Cardiac muscle cell (in vitro differentiated cells and primary cell): ENCODE results near the gene MOCS3. TPM values are rescaled to one million over a fixed set of nuclear protein-coding genes. Genes with fewer than 3 reads are reported as not detected.

Source experiments
- DNase-seq, 2 donors: peaks; one replicate each; pipeline versions ENCODE4 v3.0.0 to v3.0.0-alpha.2; 2010 to 2017; ENCODE audit warnings: low read depth in 1 of 2, low spot score in 1 of 2
- H3K27ac ChIP-seq: fragments of 200-600 bp; sonication (generic); 2 replicates; pipeline ENCODE4 v1.5.1; 2016
- H3K27me3 ChIP-seq: fragments of 200-600 bp; sonication (generic); 2 replicates; pipeline ENCODE4 v1.6.0; 2016; ENCODE audit warnings: control low read depth
- H3K36me3 ChIP-seq: fragments of 200-600 bp; sonication (generic); 2 replicates; pipeline ENCODE4 v1.5.1; 2016; ENCODE audit warnings: control low read depth
- H3K4me1 ChIP-seq: fragments of 200-600 bp; sonication (generic); 2 replicates; pipeline ENCODE4 v1.8.1; 2017; ENCODE audit warnings: low read depth, mild to moderate bottlenecking, mixed run types
- H3K4me3 ChIP-seq: fragments of 200-600 bp; sonication (generic); 2 replicates; pipeline ENCODE4 v1.5.1; 2016; ENCODE audit warnings: mild to moderate bottlenecking
- H3K9me3 ChIP-seq: fragments of 200-600 bp; sonication (generic); 2 replicates; pipeline ENCODE4 v1.5.1; 2017; ENCODE audit warnings: low read depth, mild to moderate bottlenecking, control low read depth
- polyA plus RNA-seq: library from polyadenylated mRNA; unstranded; fragments of >200 nt; fragmentation: Nextera tagmentation; extraction: Ambion mirVana; gene quantifications from 2 replicates; pipeline ENCODE4 v1.2.1, GENCODE V29; 2016
- total RNA-seq: library from RNA; depleted of rRNA; stranded (reverse); fragments of >200 nt; gene quantifications from 2 replicates; pipeline ENCODE4 v1.2.3, GENCODE V29; 2016
- TF ChIP-seq, protein P1 (sequence below): IDR thresholded peaks from 2 replicates; pipeline ENCODE4 v1.5.1; 2012; ENCODE audit warnings: low read depth, mild to moderate bottlenecking, low read length

Gene MOCS3
- total and polyA plus RNA-seq, 2 experiments from 2014 or later, result 6.2 to 9.4 TPM

DNA sequence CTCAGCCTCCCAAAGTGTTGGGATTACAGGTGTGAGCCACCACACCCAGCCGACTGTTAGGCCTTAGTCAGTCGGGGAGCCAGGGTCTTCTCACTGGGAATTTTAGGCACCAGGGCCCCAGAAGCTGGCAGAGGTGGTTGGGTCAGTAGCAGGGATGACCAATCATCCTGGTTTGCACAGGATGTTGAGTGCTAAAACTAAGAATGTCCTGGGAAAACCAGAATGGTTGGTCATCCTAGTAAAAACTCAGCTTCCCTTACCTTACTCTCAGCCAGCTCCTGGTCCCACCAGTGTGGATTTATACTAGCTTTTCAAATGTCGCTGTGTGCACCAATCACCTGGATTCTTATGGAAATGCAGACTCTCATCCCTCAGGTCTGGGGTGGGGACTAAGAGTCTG, 32.5 kb downstream of the MOCS3 start:
- Histone ChIP-seq H3K27me3 (no peaks in the 10 kb centered on the region), H3K36me3 (no peaks in the 10 kb centered on the region), H3K9me3 (no peaks in the 10 kb centered on the region), H3K4me3 (no peak overlapping the region), H3K4me1 (no peaks in the 10 kb centered on the region), H3K27ac (no peak overlapping the region)
- no peak for DNase-seq
- TF ChIP-seq, protein P1, sequence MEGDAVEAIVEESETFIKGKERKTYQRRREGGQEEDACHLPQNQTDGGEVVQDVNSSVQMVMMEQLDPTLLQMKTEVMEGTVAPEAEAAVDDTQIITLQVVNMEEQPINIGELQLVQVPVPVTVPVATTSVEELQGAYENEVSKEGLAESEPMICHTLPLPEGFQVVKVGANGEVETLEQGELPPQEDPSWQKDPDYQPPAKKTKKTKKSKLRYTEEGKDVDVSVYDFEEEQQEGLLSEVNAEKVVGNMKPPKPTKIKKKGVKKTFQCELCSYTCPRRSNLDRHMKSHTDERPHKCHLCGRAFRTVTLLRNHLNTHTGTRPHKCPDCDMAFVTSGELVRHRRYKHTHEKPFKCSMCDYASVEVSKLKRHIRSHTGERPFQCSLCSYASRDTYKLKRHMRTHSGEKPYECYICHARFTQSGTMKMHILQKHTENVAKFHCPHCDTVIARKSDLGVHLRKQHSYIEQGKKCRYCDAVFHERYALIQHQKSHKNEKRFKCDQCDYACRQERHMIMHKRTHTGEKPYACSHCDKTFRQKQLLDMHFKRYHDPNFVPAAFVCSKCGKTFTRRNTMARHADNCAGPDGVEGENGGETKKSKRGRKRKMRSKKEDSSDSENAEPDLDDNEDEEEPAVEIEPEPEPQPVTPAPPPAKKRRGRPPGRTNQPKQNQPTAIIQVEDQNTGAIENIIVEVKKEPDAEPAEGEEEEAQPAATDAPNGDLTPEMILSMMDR, result no peak

DNA sequence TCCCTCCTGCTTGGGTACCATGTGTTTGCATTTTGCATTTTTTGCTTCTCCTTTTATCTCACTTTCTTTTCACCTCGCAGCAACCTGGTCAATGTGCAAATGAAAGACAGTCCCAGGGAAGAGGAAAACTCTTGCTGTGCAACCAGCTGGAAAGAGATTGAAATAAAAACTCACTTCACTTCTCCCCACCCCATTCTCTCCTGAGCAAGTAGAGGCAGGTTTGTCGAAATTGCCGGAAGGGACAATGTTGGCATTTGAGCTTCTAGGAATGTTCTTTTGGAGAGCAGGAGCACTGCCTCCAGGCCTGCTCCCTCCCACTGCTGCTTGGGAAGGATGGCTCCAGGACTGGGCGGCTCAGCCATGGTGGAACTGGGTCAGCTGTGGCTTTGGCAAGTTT, 33.7 kb downstream of the MOCS3 start:
- no peaks in the 10 kb centered on the region for H3K9me3 ChIP-seq
- no peak for DNase-seq
- no peaks in the 10 kb centered on the region for H3K27me3 ChIP-seq
- H3K36me3 ChIP-seq, result no peaks in the 10 kb centered on the region
- H3K4me3 ChIP-seq, result no peak overlapping the region
- no peak overlapping the region for H3K27ac ChIP-seq
- no peaks in the 10 kb centered on the region for H3K4me1 ChIP-seq
- TF ChIP-seq, protein P1, result no peak

DNA sequence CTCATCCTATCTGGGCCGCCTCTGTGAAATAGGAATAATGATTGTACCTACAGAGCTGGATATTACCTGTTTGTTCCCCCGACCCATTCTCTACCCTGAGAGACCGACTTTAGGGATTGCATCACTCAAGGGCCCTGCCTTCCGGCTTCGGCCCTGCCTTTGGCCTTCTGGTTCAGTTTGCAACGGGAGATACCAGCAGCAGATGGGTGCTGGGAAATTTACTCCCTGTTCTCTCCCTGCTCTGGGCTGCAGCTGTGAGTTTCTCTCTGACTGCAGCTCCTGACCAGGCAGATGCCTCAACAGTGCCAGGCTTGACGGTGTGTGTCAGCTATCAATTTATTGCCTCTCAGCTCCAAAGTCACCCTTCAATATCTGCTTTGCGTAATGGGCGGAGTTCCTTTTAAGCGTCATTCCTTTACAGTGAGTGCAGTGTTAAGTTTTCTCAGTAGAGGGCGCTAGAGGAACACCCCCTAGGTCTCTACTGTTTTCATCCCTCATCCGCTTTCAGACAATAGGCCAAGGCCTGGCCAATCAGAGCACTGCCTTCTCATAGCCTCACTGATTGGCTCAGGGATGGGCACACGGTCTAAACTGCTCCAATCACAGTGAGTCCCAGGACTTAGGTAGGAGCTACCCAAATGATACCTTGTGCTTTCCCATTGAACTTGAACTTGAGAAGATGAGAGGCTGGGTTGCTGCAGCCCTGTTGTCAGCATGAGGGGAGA, 34.3 kb downstream of the MOCS3 start:
- peak; percentile 77 to 83 for DNase-seq
- no peaks in the 10 kb centered on the region for H3K27me3 ChIP-seq
- TF ChIP-seq, protein P1, result peak; percentile 75
- H3K4me1 ChIP-seq, result no peaks in the 10 kb centered on the region
- H3K4me3 ChIP-seq, result no peak overlapping the region
- no peaks in the 10 kb centered on the region for H3K36me3 ChIP-seq
- H3K27ac ChIP-seq, result no peak overlapping the region
- no peaks in the 10 kb centered on the region for H3K9me3 ChIP-seq

DNA sequence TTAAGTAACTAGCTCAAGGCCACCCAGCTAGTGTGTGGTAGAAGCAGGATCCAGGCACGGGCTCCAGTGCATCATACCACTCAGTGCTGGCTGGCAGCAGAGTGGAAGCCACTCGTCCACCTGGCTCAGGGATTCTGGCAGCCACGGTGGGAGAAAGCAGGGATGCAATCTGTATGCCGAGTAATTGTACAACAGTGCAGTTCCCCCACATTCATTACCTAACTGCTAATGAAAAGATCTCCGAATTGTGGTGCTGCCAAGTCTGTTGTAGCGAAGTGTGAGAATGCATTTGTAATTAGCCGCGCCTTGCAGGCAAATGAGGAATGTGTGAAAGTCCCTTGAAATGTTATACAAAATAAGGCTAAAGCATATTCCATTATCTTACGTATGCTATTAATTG, 35.3 kb downstream of the MOCS3 start:
- Histone ChIP-seq H3K27ac (no peak overlapping the region), H3K9me3 (no peaks in the 10 kb centered on the region), H3K36me3 (no peaks in the 10 kb centered on the region), H3K4me3 (no peak overlapping the region), H3K27me3 (no peaks in the 10 kb centered on the region), H3K4me1 (no peaks in the 10 kb centered on the region)
- DNase-seq, result no peak
- TF ChIP-seq, protein P1, result no peak

DNA sequence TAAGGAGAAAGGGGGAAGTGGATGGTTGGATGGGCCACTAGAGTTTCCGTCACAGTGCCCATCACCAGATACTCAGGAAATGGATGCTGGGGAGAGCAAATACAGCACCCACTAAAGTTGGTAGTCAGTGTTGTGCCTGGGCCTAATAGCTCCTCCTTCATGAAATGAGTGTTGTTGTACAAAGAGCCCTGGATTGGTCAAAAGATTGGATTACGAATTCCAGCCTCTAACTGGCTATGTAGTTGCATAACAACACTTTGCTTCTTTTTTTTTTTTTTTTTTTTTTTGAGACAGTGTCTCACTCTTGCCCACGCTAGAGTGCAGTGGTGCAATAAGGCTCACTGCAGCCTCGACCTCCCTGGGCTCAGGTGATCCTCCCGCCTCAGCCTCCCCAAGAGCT, 36.9 kb downstream of the MOCS3 start:
- no peaks in the 10 kb centered on the region for H3K4me1 ChIP-seq
- H3K27ac ChIP-seq, result no peak overlapping the region
- TF ChIP-seq, protein P1, result no peak
- DNase-seq, result peak in 1 of 2 donors; percentile 46
- no peaks in the 10 kb centered on the region for H3K9me3 ChIP-seq
- H3K36me3 ChIP-seq, result no peaks in the 10 kb centered on the region
- H3K27me3 ChIP-seq, result no peaks in the 10 kb centered on the region
- no peak overlapping the region for H3K4me3 ChIP-seq
